HG03378 (cell line): ENCODE data around the gene OR51I1.

Experiments used
- ATAC-seq: cut with Tn5 transposase; IDR thresholded peaks from one replicate; pipeline ENCODE4 v1.9.1; 2021; ENCODE audit warnings: mild to moderate bottlenecking, moderate library complexity; ENCODE audit not compliant: unreplicated experiment

The OR51I1 gene, protein sequence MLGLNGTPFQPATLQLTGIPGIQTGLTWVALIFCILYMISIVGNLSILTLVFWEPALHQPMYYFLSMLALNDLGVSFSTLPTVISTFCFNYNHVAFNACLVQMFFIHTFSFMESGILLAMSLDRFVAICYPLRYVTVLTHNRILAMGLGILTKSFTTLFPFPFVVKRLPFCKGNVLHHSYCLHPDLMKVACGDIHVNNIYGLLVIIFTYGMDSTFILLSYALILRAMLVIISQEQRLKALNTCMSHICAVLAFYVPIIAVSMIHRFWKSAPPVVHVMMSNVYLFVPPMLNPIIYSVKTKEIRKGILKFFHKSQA

DNA sequence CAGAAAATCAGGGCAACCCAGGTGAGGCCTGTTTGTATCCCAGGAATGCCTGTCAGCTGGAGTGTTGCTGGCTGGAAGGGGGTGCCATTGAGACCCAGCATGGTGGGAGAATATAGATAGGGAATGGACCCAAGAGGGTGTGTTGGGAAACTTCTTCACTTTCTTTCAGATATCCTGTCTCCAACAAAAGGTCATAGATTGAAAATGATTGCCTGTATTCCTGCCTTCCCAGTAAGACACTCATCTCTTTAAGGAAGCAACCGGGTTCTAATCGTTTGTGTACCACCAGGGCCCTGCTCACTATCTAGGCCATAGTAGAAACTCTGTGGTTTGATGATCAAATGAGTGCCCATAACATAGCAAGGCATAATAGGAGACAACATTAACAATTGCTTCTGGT is at the start of gene OR51I1:
OR51I1 (minus strand) TSS at position 101 of the 400 bp plus-strand sequence; CDS start at position 101, 0 bp downstream.
- no peak for ATAC-seq

DNA sequence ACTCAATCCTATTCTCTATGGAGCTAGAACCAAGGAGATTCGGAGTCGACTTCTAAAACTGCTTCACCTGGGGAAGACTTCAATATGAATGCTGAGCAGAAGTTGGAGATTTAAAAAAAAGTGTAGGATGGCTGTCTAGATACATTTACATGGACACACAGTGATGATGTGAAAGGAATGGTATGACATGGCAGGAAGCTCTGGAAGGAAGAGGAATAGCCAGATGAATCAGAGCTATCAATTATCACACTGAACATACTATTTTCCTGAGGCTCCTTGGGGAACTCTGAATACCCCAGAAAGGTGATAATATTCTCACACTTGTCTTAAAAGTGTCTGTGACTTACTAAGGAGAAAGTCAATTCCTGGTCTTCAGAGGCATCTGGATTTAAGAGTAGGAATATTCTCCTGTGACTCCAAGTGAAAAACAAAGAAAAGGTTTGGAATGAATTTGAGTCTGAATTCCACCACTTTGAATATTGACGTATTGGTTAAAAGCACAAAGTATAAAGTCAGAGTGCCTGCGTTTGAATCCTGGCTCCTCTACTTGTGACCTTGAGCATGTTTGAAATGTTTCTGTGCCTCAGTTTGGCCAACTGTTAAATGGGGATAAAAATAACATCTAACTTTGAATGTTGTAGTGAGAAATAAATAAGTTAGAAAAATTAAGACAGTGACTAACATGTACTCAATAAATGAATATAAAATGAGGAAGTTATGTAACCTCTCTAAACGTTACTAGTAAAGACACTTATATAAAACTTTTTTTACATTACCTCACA is 48.5 kb upstream of the OR51I1 start:
- no peak for ATAC-seq

DNA sequence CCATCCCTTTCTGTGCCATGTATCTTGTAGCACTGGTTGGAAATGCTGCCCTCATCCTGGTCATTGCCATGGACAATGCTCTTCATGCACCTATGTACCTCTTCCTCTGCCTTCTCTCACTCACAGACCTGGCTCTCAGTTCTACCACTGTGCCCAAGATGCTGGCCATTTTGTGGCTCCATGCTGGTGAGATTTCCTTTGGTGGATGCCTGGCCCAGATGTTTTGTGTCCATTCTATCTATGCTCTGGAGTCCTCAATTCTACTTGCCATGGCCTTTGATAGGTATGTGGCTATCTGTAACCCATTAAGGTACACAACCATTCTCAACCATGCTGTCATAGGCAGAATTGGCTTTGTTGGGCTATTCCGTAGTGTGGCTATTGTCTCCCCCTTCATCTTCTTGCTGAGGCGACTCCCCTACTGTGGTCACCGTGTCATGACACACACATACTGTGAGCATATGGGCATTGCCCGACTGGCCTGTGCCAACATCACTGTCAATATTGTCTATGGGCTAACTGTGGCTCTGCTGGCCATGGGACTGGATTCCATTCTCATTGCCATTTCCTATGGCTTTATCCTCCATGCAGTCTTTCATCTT is 47.6 kb upstream of the OR51I1 start:
- no peak for ATAC-seq

DNA sequence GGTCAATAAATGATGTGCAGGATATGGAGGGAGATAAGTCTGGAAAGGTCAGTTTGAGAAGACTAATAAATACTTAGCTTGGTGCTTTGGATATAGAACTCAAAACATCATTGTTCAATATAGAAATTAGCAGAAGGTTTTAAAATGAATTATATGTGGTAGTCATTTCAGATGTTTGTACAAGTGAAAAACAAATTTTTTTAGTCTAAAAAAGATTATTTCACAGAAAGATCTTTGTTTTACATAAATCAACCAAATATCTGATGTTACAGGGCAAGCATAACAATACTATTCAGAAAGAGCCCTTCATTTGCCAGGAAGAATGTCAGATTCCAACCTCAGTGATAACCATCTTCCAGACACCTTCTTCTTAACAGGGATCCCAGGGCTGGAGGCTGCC is 47.1 kb upstream of the OR51I1 start, which contains the start of gene OR52D1:
OR52D1 (plus strand) TSS at position 301 of the 400 bp plus-strand sequence; CDS start at position 323, 22 bp downstream.
- no peak for ATAC-seq

DNA sequence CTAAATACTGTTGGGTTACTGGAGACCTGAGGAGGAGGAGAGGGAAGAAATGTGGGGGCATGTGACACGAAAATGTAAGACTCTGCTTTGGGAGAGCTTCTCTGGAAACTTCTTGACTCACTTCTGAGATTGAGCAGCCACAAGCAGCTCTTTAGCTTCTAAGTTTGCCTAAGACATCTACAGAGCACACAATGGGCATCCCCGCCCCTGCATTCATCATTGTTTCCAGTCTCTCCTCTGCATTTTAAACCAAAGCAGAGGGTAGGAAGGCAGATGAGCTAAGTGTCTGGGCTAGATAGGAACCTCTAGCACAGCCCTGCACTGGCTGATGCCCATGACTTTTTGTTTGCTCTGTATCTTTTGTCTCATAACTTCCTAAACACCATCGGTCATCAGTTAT is 45.1 kb upstream of the OR51I1 start:
- ATAC-seq = no peak

DNA sequence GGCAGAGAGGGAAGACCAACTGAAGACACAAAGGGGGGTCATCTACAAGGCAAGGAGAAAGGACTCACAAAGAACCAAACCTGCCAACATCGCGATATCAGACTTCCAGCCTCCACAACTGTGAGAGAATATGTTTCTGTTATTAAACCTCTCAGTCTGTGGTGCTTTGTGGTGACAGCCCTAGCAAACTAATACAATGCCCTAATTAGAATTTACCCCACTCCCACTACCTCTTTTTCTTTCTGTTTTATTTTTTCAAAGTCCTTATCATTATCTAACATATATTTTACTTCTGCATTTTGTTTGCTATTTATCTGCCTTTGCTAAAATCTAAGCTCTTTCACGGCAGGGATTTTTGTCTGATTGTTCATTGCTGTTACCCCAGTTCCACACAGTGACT is 44.7 kb upstream of the OR51I1 start:
- ATAC-seq = no peak

GRCh38 chr11:5476186-5476819 is 35.0 kb upstream of the OR51I1 start:
- ATAC-seq = no peak

DNA sequence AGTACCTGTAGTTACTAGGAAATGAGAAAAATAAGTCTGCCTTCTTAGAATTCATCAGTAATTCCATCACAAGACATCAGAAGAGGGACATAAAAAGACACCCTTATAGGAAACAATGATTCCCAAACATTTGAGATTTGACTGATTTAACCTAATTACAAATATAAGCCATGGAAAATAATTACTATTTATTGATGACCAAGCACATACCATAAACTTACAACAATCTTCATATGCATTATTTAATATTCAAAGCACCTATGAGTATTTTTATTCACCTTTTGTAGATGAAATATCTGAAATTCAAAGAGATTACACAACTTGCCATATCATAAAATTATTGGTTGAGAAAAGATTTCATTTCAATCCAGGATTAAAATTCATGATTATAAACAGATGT is 32.6 kb upstream of the OR51I1 start:
- no peak for ATAC-seq

DNA sequence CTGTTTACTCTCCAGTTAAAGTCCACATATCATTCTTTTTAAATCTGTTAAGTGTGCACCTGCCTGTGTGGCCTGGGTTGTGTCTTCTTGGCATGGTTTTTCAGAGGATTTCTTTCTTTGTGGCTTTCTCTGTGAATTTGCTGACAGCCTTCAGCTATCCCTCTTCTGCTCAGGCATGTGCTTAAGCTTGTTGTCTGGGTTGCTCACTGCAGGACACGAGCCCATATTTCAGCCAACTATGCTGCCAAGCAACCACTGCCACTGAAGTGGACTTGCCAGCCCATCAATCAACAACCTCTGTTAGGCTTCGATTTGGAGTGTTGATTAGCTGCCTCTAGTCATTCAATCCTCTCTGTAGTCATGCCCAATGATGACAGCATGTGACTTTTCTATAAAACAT is 26.2 kb upstream of the OR51I1 start:
- ATAC-seq = no peak

DNA sequence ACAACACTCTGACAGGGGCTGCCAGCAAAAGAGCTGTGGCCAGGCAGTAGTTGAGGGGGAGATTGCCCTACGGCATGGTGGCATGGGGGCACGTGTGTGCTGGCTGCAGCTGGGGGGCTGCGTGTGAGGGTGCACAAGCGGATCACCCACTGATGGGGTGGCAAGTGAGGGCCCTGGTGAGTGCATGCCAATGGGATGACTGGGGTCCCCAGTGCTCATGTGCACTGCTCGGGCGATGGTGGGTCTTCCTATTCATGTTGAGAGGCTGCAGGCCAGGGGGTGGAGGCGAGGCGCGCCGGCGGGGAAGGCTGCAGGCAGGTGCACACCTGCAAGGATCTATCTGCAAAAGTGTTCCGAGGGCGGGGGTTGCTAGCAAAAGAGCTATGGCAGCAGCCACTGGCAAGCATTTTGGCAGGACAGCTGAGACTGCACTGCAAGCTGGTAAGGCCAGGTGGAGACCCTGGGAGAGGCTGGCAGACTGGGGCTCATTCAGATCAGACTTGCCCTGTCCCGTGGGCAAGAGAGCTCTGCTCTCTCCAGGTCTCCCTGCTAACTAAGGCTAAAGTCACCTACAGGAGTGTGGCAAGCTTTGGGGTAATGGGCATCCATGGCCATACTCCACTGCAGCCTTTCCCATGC is 19.8 kb upstream of the OR51I1 start:
- no peak for ATAC-seq

- no peak for ATAC-seq
Observed at GRCh38 chr11:5449432-5449831, 8.1 kb upstream of the OR51I1 start.

DNA sequence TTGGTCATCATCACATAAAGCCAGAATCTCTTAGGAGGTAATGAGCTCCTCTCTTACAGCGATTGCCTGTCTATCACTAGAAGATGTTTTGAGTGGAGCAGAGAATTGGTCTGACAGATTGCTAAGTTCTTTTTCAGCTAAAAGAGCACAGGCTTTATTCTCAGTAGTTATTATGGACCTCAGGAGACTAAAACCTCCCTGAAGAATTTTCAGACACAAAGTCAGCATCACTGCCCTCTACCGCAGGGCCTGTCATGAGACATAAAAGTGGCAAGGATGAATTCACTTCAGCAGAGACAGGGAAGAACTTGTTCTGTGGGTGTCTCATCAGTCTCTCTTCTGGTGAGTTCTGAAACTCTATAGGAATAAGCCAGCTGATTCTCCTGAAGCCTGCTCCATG is 7.7 kb upstream of the OR51I1 start, which contains the start of gene OR51I2:
OR51I2 (plus strand) TSS at position 301 of the 400 bp plus-strand sequence. CDS start 4,166 bp downstream, outside the sequence.
- no peak for ATAC-seq

- no peak for ATAC-seq
Observed at GRCh38 chr11:5443835-5444393, 2.6 kb upstream of the OR51I1 start.

DNA sequence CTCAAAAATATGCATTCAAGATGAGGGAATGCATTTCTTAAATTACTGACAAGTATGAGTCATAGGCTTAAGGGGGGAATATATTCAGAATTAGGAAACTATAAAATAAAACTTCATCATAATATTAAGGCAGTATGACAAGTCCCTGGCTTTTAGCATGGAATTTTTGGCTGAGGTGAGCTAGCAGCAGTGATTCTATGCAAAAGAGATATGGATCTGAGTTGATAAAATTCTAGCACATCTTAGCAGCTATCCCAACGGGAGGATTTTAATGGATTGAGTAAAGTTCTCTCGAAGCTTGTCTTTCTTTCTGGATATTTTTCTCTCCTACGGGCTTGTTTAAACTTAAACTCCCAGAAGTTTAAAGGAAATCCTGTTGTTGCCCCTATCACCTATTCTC is 18.2 kb downstream of the OR51I1 start:
- no peak for ATAC-seq

GRCh38 chr11:5421811-5422210 is 19.5 kb downstream of the OR51I1 start, which contains the start of gene OR51Q1:
Gene OR51Q1 (plus strand): TSS chr11:5422111. CDS start chr11:5422201, 90 bp downstream.
- ATAC-seq = no peak

DNA sequence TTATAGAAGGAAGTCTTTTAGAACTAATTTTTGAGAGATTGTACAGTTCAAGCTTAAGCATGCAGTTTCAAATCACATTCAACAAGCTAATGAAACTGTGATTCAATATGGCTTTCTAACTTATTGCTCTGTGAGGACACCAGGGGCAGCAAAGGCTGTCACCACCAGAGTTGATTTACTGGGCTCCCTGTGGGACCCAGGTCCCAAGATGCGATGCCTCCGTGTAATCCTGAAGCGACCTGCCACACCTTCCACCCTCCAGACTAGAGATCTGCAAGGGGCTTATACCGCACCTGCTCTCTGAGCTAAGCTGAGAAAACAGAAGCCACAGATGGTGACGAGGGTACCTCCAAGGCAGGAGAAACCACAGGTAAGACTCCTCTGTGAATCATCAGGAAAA is 20.3 kb downstream of the OR51I1 start:
- ATAC-seq = no peak

GRCh38 chr11:5405173-5405572 is 36.1 kb downstream of the OR51I1 start:
- no peak for ATAC-seq

DNA sequence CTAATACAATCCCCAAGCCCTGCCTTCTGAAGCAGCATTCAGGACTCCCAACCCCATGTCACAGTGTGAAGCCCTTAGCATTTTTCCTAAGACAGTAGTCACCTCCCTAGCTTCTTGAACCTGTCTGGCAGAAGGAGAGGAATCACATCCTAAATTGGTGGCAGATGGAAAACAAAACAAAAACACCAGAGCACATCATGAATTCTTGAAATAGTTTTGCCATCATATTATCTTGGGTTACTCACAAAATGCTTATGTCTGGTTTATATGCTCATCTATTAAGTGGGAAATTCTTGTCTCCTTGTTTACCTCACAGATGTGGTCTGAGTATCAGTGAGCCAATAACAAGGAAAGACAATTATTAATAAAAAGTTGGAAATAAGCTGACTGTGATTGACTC is 42.4 kb downstream of the OR51I1 start:
- ATAC-seq = no peak

DNA sequence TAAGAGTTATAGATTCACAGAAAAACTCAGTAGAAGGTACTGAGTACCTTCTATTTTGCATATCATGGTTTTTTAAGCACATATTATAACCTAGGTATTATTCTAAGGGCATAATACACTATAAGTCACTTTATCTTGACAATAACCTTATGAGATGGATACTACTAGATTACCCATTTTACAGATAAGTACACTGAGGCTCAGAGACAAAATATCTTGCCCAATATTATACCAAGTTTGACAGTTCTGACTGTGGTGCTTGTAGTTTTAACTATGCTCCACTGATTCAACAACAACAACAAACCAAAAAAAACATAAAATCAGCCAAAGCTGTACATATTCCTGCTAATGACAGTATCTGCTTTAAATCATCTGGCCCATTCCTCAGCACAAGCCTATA is 47.2 kb downstream of the OR51I1 start:
- ATAC-seq = no peak
